ENCODE results near the gene PRKD2. TPM values are rescaled to one million over a fixed set of nuclear protein-coding genes. Genes with fewer than 3 reads are reported as not detected.

PRKD2 gene
- total and polyA plus RNA-seq, 2 experiments from 2014 or later = 15.6 to 37.9 TPM

GRCh38 chr19:46697204-46697960 lies 19.5 kb downstream of the PRKD2 start:
- Histone ChIP-seq H3K27ac (no peak overlapping the region), H3K4me2 (peak overlapping the region; percentile 57), H3K79me2 (no peaks in the 10 kb centered on the region), H2AFZ (no peak overlapping the region), H3K9me3 (ENCODE audit: low read depth) (no peaks in the 10 kb centered on the region), H3K27me3 (no peaks in the 10 kb centered on the region), H3K36me3 (replicated peaks; ENCODE audit: insufficient read depth, low read depth) (peaks cover 3% of the 10 kb centered on the region), H3K9me2 (replicated peaks; ENCODE audit: insufficient read depth) (no peaks in the 10 kb centered on the region), H3K4me3 (no peak overlapping the region), H4K20me1 (ENCODE audit: insufficient read depth, poor library complexity, severe bottlenecking) (no peaks in the 10 kb centered on the region), H3K4me1 (ENCODE audit: insufficient read depth) (no peaks in the 10 kb centered on the region)
- WGBS (ENCODE audit: low lambda C conversion rate, missing lambda C conversion rate) = 41% methylated on average over 23 of the region's 39 CpGs
- peak; percentile 88 for DNase-seq (ENCODE audit: low spot score)
- no peak for TF ChIP-seq CTCF (IDR thresholded peaks at IDR 0.05; ENCODE audit: poor library complexity)

DNA sequence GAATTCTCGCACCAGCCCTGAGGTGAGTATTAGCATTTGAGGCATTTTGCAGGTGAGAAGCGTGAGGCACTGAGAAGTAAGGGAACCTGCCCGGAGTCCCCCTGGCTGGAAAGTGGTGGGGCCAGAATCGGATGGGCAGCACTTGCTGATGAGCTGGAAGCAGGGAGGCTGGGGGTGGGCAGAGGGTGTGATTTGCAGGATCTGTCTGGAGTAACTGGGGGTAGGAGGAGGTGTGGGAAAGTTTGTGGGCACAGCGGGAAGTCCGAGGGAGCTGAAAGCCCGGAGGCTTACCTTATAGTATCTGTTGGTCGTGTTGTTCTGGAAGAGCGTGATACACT lies 20.1 kb downstream of the PRKD2 start:
- WGBS (ENCODE audit: low lambda C conversion rate, missing lambda C conversion rate) = 82% methylated on average over 9 of the region's 9 CpGs
- no peak overlapping the region for H3K4me2 ChIP-seq
- H4K20me1 ChIP-seq (ENCODE audit: insufficient read depth, poor library complexity, severe bottlenecking) = no peaks in the 10 kb centered on the region
- no peak overlapping the region for H3K27ac ChIP-seq
- no peaks in the 10 kb centered on the region for H3K9me2 ChIP-seq (replicated peaks; ENCODE audit: insufficient read depth)
- H2AFZ ChIP-seq = no peak overlapping the region
- H3K36me3 ChIP-seq (replicated peaks; ENCODE audit: insufficient read depth, low read depth) = no peaks in the 10 kb centered on the region
- no peak overlapping the region for H3K4me3 ChIP-seq
- no peaks in the 10 kb centered on the region for H3K27me3 ChIP-seq
- DNase-seq (ENCODE audit: low spot score) = no peak
- H3K4me1 ChIP-seq (ENCODE audit: insufficient read depth) = no peaks in the 10 kb centered on the region
- no peaks in the 10 kb centered on the region for H3K9me3 ChIP-seq (ENCODE audit: low read depth)
- no peak for TF ChIP-seq EZH2 (IDR thresholded peaks at IDR 0.05; ENCODE audit: borderline replicate concordance)
- TF ChIP-seq EZH2phosphoT487 (IDR thresholded peaks at IDR 0.05; ENCODE audit: low read depth, severe bottlenecking, unreplicated experiment) = no peak
- no peak for TF ChIP-seq CTCF (IDR thresholded peaks at IDR 0.05; ENCODE audit: poor library complexity)
- no peaks in the 10 kb centered on the region for H3K79me2 ChIP-seq

- no peak for DNase-seq (ENCODE audit: low spot score)
These were observed 20.9 kb downstream of the PRKD2 start for GRCh38 chr19:46696052-46696451.

More at GRCh38 chr19:46696052-46696451, 20.9 kb downstream of the PRKD2 start:
- Histone ChIP-seq H3K4me1 (ENCODE audit: insufficient read depth) (no peaks in the 10 kb centered on the region), H2AFZ (no peak overlapping the region), H4K20me1 (ENCODE audit: insufficient read depth, poor library complexity, severe bottlenecking) (no peaks in the 10 kb centered on the region), H3K36me3 (replicated peaks; ENCODE audit: insufficient read depth, low read depth) (peaks cover 3% of the 10 kb centered on the region), H3K4me3 (no peak overlapping the region), H3K79me2 (no peaks in the 10 kb centered on the region), H3K9me3 (ENCODE audit: low read depth) (no peaks in the 10 kb centered on the region), H3K9me2 (replicated peaks; ENCODE audit: insufficient read depth) (no peaks in the 10 kb centered on the region), H3K4me2 (no peak overlapping the region), H3K27ac (no peak overlapping the region), H3K27me3 (no peaks in the 10 kb centered on the region)
- TF ChIP-seq CTCF (IDR thresholded peaks at IDR 0.05; ENCODE audit: poor library complexity) = no peak
- no peak for TF ChIP-seq EZH2 (IDR thresholded peaks at IDR 0.05; ENCODE audit: borderline replicate concordance)
- no peak for TF ChIP-seq EZH2phosphoT487 (IDR thresholded peaks at IDR 0.05; ENCODE audit: low read depth, severe bottlenecking, unreplicated experiment)
- WGBS (ENCODE audit: low lambda C conversion rate, missing lambda C conversion rate) = 98% methylated on average over 10 of the region's 10 CpGs
